Endometrial microvascular endothelial cells (primary cell): ENCODE measurements around the gene CSF2. TPM values are rescaled to one million over a fixed set of nuclear protein-coding genes. Genes with fewer than 3 reads are reported as not detected.

Source experiments
- in situ Hi-C: cut with HindIII; loops from 2 replicates; pipeline ENCODE4 v1.10.0; 2017; ENCODE audit warnings: low sequenced_read_pairs, low pct_unique_long_range_greater_than_20kb; ENCODE audit errors: inconsistent ontology term
- total RNA-seq: library from RNA; depleted of rRNA; stranded (reverse); fragments of >200 nt; gene quantifications from one replicate; pipeline ENCODE4 v1.2.3, GENCODE V29; 2015; ENCODE audit errors: inconsistent ontology term

The CSF2 gene
- total RNA-seq, 1 donor from 2014 or later = 2.9 TPM

- in situ Hi-C loops = no loop called here
Measured at GRCh38 chr5:132081458-132081857, 7.9 kb downstream of the CSF2 start.

GRCh38 chr5:132082329-132083023 is 8.9 kb downstream of the CSF2 start:
- in situ Hi-C loops = no loop called here

GRCh38 chr5:132083071-132083678 is 9.6 kb downstream of the CSF2 start:
- in situ Hi-C loops = no loop called here

- in situ Hi-C loops = no loop called here
Measured at GRCh38 chr5:132085686-132086085, 12.1 kb downstream of the CSF2 start.

- in situ Hi-C loops = no loop called here
Measured at GRCh38 chr5:132086277-132086794, 12.7 kb downstream of the CSF2 start.

- in situ Hi-C loops = no loop called here
Measured at GRCh38 chr5:132087176-132087575, 13.6 kb downstream of the CSF2 start.

GRCh38 chr5:132087661-132088060 is 14.1 kb downstream of the CSF2 start:
- in situ Hi-C loops = no loop called here

- in situ Hi-C loops = no loop called here
Measured at GRCh38 chr5:132089363-132089762, 15.8 kb downstream of the CSF2 start.

GRCh38 chr5:132090107-132090506 is 16.5 kb downstream of the CSF2 start:
- in situ Hi-C loops = no loop called here

GRCh38 chr5:132093271-132093670 is 19.7 kb downstream of the CSF2 start:
- in situ Hi-C loops = no loop called here

- in situ Hi-C loops = no loop called here
Measured at GRCh38 chr5:132094393-132095076, 20.9 kb downstream of the CSF2 start.

GRCh38 chr5:132095077-132095410 is 21.5 kb downstream of the CSF2 start:
- in situ Hi-C loops = no loop called here

GRCh38 chr5:132095424-132095972 is 21.9 kb downstream of the CSF2 start:
- in situ Hi-C loops = no loop called here

- in situ Hi-C loops = no loop called here
Measured at GRCh38 chr5:132096904-132097303, 23.3 kb downstream of the CSF2 start.

- in situ Hi-C loops = no loop called here
Measured at GRCh38 chr5:132098151-132098594, 24.6 kb downstream of the CSF2 start.

- in situ Hi-C loops = no loop called here
Measured at GRCh38 chr5:132098621-132099020, 25.0 kb downstream of the CSF2 start.

- in situ Hi-C loops = no loop called here
Measured at GRCh38 chr5:132099076-132099748, 25.6 kb downstream of the CSF2 start.

- in situ Hi-C loops = no loop called here
Measured at GRCh38 chr5:132099905-132100304, 26.3 kb downstream of the CSF2 start.

- in situ Hi-C loops = no loop called here
Measured at GRCh38 chr5:132100672-132101261, 27.2 kb downstream of the CSF2 start.
